ENCODE measurements around the gene CARD10.

GRCh38 chr22:37565830-37566229 lies 46.6 kb upstream of the CARD10 start:
- TF ChIP-seq CTCF (IDR thresholded peaks at IDR 0.05; ENCODE audit: control extremely low read depth in 1 of 3, insufficient read depth in 1 of 3, low read depth in 1 of 3, low read length in 3 of 3) (no peak), EZH2 (IDR thresholded peaks at IDR 0.05; ENCODE audit: low read depth, low read length, severe bottlenecking) (no peak), ZNF274 (IDR thresholded peaks at IDR 0.05; ENCODE audit: borderline replicate concordance, extremely low read depth, low read length) (no peak), EP300 (IDR thresholded peaks at IDR 0.05; ENCODE audit: borderline replicate concordance in 1 of 2, low read depth in 2 of 2, low read length in 2 of 2) (no peak), YY1 (IDR thresholded peaks at IDR 0.05; ENCODE audit: low read depth, low read length) (no peak), SP2 (IDR thresholded peaks at IDR 0.05; ENCODE audit: low read length) (no peak), SIN3A (conservative IDR thresholded peaks at IDR 0.05 in 1 of 2, IDR thresholded peaks at IDR 0.05 in 1 of 2; ENCODE audit: low read depth in 1 of 2, low read length in 2 of 2) (no peak)
- TF ChIP-seq, protein P1, sequence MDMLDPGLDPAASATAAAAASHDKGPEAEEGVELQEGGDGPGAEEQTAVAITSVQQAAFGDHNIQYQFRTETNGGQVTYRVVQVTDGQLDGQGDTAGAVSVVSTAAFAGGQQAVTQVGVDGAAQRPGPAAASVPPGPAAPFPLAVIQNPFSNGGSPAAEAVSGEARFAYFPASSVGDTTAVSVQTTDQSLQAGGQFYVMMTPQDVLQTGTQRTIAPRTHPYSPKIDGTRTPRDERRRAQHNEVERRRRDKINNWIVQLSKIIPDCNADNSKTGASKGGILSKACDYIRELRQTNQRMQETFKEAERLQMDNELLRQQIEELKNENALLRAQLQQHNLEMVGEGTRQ (IDR thresholded peaks at IDR 0.05; ENCODE audit: low read length): no peak
